GM19467 (cell line): ENCODE measurements around the gene SLC30A7.
"Not testable (repeated sequence)": the region's sequence is repeated elsewhere in the genome, so short reads cannot be mapped to it uniquely, and the experiment has no call there.

Experiments
- ATAC-seq: cut with Tn5 transposase; IDR thresholded peaks from one replicate; pipeline ENCODE4 v1.9.1; 2021; ENCODE audit warnings: mild to moderate bottlenecking, moderate library complexity; ENCODE audit not compliant: unreplicated experiment

The SLC30A7 gene

DNA sequence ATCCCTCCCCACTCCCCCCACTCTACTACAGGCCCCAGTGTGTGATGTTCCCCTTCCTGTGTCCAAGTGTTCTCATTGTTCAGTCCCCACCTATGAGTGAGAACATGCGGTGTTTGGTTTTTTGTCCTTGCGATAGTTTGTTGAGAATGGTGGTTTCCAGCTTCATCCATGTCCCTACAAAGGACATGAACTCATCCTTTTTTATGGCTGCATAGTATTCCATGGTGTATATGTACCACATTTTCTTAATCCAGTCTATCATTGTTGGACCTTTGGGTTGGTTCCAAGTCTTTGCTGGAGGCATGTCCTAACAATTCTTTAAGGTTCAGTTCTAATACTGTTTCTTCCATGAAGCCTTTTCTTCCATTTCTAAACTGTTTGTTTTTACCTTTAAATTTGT lies 37.7 kb downstream of the SLC30A7 start:
- not testable (repeated sequence) for ATAC-seq

DNA sequence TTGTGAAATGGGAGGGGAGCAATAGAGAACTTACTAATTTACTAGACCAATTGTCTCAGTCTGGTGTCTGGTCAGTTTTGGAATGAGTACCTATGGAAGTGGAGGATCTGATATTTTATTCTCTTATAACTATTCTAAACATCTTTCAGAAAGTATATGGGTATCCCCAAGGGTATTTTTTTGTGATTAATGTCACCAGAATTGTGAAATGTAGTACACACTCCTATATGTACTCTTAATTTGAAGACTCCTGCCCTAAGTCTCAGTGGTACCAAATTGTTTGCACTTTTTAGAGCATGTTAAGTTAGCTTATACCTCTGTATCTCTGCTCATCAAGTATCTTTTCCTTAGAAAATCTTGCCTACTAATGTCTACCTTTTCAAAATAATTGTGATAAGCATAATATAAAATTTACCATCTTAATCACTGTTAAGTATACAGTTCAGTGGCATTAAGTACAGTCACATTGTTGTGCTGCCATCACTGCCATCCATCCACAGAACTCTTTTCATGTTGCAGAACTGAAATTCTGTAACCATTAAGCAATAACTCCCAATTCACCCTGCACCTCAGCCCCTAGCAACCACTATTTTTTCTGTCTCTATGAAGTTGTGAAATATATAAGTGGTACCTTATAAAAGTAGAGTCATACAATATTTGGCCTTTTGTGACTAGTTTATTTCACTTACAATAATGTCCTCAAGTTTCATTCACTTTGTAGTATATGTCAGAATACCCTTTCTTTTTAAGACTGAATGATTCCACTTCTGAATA lies 40.5 kb downstream of the SLC30A7 start:
- ATAC-seq: no peak

DNA sequence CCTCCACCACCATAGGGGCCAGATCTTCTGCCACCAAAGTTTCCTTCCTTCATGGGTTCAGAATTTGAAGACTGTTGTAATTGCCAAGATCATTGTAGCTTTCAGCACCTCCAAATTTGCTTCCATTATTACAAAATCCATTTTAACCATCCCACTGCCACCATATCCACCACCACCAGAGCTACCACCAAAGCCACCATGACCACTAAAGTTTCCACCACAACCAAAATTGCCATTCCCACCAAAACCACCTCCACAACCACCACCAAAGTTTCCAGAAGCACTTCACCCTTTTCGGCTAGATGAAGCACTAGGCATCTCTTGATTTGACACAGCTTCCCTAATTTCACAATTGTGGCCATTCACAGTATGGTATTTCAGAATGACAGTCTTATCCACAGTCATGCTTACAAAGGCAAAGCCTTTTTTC lies 45.2 kb downstream of the SLC30A7 start:
- ATAC-seq: no peak

DNA sequence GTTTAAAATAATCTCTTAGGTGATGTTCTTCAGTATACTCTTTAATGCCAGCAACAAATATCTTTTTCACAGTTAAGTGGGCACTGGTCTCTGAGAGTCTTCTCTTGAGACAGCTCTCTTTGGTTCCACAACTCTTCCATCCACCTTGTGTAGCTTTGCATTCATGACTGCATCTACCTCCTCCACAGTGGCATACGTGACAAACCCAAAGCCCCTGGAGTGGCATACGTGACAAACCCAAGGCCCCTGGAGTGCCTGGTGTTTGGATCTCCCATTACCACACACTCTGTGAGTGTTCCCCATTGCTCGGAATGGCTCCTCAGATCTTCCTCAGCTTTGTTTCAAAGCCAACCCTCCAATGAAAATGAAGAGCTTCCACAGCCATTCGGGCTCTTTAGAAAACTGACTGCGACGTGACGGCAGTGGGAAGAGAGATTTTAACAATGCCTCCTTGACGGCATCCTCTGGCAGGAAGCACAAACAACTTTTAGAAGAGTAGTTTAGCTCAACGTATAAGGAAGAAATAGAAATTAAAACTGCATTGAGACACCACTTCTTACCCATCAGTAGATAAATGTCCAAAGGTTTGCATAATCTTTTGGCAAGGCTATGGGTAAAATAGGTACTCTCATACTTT lies 45.8 kb downstream of the SLC30A7 start:
- ATAC-seq: no peak

DNA sequence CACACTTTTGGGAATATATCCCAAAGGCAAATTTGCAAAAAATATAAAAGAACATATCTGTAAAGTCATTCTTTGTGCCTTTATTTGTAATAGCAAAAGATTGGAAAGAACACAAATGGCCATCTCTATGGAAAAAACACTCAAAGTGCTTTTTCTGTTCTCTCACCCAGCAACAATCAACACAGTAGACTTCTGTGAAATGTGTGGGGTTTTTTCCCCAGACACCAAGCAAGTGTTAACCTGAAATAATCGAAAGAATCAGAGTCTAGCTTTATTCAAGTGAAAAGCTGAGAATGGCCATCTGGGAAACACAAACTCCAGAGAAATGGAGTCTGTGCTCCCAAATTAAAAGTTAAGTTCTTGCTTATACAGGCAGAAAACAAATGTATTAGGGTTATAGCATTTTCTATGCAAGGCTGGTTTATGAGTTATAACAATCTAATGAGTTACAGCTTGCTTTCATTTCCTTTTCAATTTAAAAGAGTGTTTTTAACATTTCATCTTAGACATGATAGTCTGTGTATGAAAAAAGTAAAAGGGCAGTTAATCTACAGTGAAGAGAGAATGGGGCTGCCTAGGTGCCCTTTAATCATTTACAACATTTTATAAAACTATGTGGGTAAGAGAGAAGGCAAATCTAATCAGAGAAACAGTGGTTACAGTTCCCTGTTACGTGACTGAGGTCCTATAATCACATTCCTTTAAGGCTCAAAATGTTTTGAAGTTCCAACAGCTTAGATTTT lies 46.6 kb downstream of the SLC30A7 start:
- no peak for ATAC-seq

DNA sequence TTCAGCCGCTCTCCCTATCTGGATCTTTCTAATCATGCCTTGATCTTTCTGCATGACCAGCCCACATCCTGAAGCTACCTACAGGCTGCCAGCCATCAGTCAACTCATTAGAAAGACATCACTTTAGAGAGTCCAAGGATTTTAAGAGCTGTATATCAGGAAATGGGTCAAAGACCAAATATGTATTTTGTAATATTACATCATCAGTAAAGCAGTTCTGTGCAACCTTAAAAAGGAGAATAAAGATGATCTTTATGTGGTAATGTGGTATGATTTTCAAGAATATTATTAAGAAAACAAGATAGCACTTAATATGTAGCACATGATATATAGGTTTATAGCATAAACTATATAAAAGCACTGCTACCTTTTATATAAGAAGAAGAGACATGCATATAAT lies 47.6 kb downstream of the SLC30A7 start:
- ATAC-seq: no peak

DNA sequence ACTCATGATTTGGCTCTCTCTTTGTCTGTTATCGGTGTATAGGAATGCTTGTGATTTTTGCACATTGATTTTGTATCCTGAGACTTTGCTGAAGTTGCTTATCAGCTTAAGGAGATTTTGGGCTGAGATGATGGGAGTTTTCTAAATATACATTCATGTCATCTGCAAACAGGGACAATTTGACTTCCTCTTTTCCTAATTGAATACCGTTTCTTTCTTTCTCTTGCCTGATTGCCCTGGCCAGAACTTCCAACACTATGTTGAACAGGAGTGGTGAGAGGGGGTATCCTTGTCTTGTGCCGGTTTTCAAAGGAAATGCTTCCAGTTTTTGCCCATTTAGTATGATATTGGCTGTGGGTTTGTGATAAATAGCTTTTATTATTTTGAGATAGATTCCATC lies 50.2 kb downstream of the SLC30A7 start:
- ATAC-seq: not testable (repeated sequence)

DNA sequence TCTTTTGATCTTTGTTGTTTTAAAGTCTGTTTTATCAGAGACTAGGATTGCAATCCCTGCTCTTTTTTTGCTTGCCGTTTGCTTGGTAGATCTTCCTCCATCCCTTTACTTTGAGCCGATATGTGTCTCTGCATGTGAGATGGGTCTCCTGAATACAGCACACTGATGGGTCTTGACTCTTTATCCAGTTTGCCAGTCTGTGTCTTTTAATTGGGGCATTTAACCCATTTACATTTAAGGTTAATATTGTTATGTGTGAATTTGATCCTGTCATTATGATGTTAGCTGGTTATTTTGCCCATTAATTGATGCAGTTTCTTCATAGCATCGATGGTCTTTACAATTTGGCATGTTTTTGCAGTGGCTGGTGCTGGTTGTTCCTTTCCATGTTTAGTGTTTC lies 51.9 kb downstream of the SLC30A7 start:
- ATAC-seq: not testable (repeated sequence)

DNA sequence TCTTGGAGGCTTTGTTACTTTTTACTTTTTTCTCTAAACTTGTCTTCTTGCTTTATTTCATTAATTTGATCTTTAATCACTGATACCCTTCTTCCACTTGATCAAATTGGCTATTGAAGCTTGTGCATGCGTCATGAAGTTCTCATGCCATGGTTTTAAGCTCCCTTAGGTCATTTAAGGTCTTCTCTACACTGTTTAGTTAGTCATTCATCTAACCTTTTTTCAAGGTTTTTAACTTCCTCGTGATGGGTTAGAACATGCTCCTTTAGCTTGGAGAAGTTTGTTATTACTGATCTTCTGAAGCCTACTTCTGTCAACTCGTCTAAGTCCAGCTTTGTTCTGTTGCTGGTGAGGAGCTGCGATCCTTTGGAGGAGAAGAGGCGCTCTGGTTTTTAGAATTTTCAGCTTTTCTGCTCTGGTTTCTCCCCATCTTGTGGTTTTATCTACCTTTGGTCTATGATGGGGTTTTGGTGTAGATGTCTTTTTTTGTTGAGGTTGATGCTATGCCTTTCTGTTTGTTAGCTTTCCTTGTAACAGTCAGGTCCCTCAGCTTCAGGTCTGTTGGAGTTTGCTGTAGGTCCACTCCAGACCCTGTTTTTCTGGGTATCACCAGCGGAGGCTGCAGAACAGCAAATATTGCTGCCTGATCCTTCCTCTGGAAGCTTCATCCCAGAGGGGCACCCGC lies 53.0 kb downstream of the SLC30A7 start:
- not testable (repeated sequence) for ATAC-seq

DNA sequence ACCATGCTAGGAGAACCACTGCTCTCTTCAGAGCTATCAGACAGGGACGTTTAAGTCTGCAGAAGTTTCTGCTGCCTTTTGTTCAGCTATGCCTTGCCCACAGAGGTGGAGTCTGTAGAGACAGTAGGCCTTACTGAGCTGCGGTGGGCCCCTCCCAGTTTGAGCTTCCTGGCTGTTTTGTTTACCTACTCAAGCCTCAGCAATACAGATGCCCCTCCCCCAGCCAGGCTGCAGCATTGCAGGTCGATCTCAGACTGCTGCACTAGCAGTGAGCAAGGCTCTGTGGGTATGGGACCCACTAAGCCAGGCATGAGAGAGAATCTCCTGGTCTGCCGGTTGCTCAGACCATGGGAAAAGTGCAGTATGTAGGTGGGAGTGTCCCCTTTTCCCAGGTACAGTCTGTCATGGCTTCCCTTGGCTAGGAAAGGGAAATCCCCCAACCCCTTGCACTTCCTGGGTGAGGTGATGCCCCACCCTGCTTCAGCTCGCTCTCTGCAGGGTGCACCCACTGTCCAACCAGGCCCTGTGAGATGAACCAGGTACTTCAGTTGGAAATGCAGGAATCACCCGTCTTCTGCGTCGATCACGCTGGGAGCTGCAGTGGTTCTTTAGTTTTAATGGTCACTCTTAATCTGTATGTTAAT lies 53.7 kb downstream of the SLC30A7 start:
- peak; percentile 83 for ATAC-seq

DNA sequence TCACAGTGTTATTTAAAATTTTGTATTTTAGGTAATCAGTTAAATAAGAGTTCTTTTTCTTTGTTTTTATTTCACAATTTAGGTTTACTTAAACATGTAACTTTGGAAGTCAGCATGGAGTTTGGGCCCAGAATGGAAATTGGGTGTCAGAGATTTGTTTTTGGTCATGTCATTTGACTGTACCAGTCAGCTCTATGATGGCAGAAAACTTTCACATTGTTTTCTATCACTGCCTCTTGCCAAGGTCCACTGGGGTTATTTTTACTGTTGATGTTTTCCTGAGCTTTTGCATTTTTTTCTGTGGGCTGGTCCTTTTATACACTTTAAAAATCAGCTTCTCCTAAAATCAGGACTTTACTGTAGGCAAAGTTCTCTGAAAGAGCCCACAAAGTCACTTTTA lies 54.4 kb downstream of the SLC30A7 start:
- ATAC-seq: no peak

DNA sequence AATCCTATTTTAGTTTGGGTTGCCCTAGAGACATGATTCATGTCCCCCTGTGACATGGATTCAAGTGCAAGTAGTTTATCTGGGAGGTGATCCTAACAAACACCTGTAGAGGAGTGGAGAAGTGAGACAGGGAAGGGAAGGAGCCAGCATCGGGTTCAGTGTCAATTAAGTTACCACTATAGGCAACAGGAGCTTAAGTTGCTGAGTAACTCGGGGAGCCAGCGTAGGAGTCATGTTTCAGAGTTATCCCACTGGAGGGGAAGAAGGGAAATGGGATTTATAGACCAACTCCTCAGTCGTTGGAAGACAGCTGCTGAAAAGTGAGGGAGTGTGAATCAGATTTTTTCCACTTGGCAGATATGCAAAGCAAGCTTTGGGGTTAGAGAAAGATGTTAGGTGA lies 54.9 kb downstream of the SLC30A7 start:
- ATAC-seq: no peak

DNA sequence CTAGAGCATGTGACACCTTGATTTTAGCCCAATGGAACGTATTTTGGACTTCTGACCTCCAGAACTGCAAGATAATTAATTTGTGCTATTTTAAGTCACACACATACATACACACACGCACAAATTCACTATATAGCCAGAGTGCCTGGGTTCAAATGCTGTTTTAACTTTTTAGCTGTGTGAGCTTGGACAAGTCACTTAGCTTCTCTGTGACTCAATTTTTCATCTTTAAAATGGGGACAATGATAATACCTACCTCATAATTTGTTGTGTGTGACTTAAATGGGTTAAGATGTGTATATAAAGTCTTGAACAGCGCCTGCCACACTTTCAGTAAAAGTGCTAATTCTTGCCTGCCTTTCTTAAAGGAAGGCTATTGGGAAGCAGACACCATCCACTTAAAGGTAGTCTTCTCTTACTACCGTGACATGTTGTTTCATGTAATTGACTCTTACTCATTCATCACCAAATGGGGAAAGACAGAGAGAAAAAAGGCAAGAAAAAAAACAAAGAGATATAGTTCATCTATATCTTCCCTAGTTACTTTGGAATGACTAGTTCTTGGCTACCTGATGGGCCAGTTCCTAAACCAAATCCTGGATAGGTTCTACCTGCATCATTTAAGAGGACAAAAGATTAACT lies 56.3 kb downstream of the SLC30A7 start:
- ATAC-seq: no peak

DNA sequence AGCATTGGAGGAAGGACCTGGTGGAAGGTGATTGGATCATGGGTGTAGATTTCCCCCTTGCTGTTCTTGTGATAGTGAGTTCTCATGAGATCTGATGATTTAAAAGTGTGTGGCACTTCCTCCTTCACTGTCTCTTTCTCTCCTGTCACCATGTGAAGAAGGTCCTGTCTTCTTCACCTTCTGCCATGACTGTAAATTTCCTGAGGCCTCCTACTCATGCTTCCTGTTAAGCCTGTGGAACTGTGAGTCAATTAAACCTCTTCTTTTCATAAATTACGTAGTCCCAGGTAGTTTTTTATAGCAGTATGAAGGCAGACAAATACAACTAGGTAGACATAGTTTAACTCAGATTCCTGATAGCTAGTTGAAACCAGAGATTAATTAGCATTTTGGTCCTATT lies 57.1 kb downstream of the SLC30A7 start:
- not testable (repeated sequence) for ATAC-seq

DNA sequence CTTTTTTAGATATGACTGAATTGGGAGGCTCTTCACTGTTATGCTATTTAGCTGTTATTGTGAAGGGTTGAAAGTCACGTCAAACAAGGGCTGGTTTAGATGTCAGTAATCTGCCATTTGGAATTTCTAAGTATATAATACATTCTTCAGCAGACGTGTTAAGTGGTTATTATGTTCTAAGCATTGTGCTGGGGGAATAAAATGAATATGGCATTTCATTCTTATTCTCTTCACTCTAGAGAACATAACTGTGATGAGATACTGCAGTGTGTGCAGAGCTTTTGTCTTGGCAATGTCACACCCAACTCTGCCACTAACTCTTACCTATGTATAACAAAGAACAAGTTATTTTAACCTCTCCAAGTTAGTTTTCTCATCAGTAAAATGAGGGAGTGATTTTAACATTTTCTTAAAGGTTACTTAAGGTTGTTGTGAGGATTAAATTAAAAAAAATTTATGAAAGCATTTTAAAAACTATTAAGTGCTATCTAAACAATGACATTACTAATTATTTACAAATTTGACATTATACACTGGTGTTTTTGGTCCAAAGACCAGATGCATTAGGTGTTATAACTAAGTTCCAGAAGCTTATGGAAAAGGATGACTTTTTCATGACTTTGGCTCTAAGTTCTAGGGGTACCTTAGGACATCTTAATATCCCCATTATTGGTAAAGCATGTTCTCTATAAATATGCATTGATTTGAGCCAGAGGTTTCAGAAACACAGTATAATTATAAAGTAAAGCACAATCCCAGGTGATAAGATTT lies 58.3 kb downstream of the SLC30A7 start:
- no peak for ATAC-seq

DNA sequence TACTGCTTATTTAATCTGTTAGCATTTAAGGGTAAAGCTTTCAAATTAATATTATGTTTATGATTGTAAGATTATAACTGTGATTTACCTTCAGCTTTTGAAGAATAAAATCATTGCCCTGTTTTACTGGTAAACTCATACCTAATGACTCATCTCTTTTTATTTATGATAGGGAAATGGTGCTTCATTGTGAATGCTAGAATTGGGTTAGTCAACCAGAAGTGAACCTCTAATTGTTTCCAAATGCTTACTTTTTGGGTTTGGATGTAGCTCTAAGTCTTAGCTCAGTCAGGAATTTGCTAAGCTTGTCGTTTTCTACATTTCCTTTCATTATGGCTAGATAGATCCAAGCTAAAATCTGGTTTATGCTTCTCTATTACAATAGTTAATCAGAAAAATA lies 59.4 kb downstream of the SLC30A7 start:
- no peak for ATAC-seq

DNA sequence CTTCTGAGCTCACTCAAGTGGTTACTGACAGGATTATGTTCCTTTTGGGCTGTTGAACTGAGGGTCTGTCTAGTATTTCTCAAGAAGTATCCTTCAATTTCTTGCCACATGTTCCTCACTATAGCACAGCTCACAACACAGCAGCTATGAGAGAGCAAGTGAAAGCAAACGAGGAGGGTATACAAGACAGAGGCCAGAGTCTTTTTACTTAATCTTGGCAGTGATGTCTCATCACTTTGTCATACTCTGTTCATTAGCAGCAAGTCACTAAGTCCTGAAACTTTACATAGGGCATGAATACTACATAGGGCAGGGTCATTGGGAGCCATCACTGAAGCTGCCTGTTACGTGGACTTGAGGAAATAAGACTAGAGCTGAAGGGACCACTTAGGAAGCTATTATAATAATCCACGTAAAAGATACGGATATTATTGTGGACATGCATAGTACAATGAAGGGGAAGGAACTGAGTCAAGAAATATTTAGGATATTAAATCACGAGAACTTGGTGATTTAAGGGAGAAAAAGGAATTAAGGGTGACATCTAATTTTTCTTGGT lies 63.7 kb downstream of the SLC30A7 start:
- no peak for ATAC-seq

DNA sequence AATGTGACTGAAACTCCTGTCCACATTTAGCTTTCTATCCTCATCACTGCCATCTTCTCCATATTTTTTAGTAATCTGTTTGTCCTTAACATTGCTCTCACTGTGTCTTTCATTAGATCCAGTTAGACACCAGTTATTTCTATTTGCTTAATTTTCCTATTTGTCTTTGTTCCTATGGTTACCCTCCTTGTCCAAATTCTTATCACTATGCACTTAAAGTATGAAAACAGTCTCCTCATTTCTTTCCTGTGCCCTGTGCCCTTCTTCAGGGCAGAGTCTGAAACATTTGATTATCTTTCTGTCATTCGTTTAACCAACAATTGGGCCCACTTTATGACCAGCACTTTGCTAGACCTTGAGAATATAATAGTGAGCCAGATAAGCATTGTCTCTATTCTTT lies 64.2 kb downstream of the SLC30A7 start:
- ATAC-seq: no peak

DNA sequence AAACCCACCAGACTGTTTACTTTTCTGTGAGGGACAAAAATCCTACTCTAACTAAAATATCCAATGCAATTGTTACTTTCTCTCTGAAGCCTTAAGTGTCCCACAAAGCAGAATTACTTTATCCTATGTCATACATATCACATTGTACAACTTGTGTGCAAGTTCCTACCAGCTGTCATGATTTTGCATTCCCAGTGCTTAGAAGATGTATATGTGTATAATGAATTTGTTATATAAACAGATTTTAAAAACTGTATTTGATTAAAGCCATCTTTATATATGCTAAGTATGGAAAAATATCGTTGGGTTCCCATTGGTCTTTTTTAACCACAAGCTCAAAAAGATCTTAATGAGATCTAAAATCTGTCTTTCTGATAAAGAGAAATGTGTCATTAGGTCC lies 72.7 kb downstream of the SLC30A7 start:
- ATAC-seq: no peak
